ENCODE results near the gene CTSK.
"Not testable (repeated sequence)": the region's sequence is repeated elsewhere in the genome, so short reads cannot be mapped to it uniquely, and the experiment has no call there.

The CTSK gene

DNA sequence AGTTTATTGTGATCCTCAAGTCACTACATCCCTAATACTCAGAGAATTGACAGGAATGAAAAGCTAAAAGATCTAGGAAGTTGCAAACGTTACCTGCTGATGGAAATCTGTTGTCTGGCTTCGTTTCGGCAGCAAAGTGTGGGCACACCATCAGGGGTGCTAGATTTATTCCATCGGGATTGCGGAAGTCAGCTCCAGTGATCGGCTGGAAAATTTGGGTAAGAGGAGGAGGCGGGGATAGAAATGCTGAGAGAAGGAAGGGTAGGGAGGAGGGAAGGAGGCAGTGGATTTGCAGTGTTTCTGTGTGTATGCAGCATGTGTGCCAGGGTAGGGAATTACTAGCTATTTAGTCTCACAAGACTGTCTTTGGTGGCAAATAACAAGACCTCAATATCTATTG lies at the start of gene CTSK:
Gene CTSK, minus strand, starts transcription at position 140 of the 400 bp plus-strand sequence. CDS start 1,455 bp downstream, outside the sequence.
- no peak for DNase-seq
- in situ Hi-C loops (cut with MboI; ENCODE audit: low pct_unique_long_range_greater_than_20kb, low sequenced_read_pairs) = no loop called here

DNA sequence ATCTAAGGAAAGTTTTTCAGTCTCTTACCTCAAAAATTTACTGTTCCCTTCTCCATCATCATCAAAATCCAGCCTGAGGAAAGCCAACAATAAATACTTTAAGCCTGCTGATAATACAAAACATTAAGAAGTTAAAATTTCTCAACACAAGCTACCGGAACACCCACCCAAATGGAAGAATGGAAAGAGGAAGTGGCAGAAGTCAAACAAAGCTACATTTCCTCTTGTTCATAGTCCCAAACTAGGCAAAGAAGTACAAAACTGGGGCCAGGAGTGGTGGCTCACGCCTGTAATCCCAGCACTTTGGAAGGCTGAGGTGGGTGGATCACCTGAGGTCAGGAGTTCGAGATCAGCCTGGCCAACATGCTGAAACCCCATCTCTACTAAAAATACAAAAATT lies 44.7 kb upstream of the CTSK start:
- peak; percentile 61 for DNase-seq
- in situ Hi-C loops (cut with MboI; ENCODE audit: low pct_unique_long_range_greater_than_20kb, low sequenced_read_pairs) = not testable (repeated sequence)

DNA sequence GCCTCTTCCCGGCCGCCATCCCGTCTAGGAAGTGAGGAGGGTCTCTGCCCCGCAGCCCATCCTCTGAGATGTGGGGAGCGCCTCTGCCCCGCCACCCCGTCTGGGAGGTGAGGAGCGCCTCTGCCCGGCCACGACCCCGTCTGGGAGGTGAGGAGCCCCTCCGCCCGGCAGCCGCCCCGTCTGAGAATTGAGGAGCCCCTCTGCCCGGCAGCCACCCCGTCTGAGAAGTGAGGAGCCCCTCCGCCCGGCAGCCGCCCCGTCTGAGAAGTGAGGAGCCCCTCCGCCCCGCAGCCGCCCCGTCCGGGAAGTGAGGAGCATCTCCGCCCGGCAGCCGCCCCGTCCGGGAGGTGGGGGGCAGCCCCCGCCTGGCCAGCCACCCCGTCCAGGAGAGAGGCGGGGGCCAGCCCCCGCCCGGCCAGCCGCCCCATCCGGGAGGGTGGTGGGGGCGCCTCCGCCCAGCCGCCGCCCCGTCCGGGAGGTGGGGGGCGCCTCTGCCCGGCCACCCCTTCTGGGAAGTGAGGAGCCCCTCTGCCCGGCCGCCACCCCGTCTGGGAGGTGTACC lies 42.8 kb upstream of the CTSK start:
- DNase-seq; in situ Hi-C loops (cut with MboI; ENCODE audit: low pct_unique_long_range_greater_than_20kb, low sequenced_read_pairs): not testable (repeated sequence)

DNA sequence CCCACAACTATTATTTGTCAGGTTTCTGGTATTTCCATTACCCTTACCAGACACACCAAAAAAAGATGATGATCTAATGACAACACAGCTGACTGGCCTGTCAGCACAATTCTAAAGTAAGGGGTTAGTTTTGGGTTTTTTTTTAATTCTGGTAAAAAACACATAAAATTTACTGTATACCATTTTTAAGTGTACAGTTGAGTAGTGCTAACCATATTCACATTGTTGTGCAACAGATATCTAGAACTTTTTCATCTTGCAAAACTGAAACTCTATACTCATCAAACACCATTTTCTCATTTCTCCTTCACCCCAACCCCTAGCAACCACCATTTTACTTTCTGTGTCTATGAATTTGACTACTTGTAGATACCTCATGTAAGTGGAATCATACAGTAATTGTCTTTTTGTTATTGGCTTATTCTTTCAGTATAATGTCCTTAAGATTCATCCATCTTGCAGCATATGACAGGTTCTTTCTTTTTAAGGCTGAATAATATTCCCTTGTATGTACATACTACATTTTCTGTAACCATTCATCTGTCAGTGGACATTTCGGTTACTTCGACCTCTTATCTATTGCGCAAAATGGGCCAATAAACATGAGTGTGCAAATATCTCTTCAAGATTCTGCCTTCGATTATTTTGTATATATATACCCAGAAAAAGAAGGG lies 38.5 kb upstream of the CTSK start:
- no peak for DNase-seq
- in situ Hi-C loops (cut with MboI; ENCODE audit: low pct_unique_long_range_greater_than_20kb, low sequenced_read_pairs) = no loop called here

DNA sequence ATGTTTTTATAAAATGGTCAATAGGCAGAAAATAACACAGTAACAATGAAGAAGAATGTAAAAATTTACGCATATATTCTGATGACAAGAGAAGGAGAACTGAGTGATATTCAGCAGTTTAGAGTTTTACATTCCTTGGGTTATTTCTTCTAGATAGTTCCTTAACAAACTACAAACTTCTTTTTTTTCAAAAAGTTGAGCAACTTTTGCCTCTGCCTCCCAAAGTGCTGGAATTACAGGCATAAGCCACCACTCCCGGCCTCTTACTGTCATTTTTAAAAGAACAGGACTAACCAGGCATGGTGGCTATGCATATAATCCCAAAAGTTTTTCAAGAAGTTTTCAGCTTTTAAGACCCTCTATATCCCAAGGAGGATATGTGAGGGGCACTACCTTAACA lies 35.4 kb upstream of the CTSK start:
- no peak for DNase-seq
- in situ Hi-C loops (cut with MboI; ENCODE audit: low pct_unique_long_range_greater_than_20kb, low sequenced_read_pairs) = no loop called here

GRCh38 chr1:150842964-150843363 lies 34.9 kb upstream of the CTSK start:
- in situ Hi-C loops (cut with MboI; ENCODE audit: low pct_unique_long_range_greater_than_20kb, low sequenced_read_pairs) = no loop called here
- DNase-seq = no peak

DNA sequence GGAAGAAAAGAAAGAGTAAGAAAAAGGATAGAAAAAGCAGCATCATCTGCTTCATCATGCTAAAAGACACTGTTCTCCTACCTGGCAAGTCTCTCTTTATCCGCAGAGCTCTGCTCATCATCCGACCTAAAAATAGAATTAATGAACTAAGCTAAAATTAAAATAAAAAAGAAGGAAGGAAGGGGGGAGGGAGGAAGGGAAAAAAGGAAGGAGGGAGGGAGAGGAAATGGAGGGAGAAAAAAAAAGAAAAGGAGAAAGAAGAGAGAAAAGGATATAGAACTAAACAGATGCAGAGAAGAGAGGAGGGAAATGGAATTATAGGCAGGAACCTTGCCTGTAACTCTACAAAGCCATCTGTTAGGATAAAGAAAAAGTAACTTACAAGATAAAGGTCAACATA lies 34.3 kb upstream of the CTSK start:
- in situ Hi-C loops (cut with MboI; ENCODE audit: low pct_unique_long_range_greater_than_20kb, low sequenced_read_pairs) = no loop called here
- peak; percentile 6 for DNase-seq

GRCh38 chr1:150841626-150842025 lies 33.6 kb upstream of the CTSK start:
- in situ Hi-C loops (cut with MboI; ENCODE audit: low pct_unique_long_range_greater_than_20kb, low sequenced_read_pairs) = no loop called here
- no peak for DNase-seq

DNA sequence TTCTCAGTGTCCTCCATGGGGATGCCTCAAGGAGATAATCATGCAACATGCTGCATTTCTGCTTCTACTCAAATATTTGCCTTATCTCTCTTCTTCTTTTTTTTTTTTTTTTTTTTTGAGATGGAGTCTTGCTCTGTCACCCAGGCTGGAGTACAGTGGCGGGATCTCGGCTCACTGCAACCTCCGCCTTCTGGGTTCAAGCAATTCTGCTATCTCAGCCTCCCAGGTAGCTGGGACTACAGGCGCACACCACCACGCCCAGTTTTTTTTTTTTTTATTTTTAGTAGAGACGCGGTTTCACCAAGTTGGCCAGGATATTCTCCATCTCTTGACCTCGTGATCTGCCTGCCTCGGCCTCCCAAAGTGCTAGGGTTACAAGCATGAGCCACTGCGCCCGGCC lies 32.8 kb upstream of the CTSK start:
- DNase-seq; in situ Hi-C loops (cut with MboI; ENCODE audit: low pct_unique_long_range_greater_than_20kb, low sequenced_read_pairs): not testable (repeated sequence)

GRCh38 chr1:150836129-150836773 lies 28.2 kb upstream of the CTSK start:
- no peak for DNase-seq
- in situ Hi-C loops (cut with MboI; ENCODE audit: low pct_unique_long_range_greater_than_20kb, low sequenced_read_pairs) = no loop called here

- in situ Hi-C loops (cut with MboI; ENCODE audit: low pct_unique_long_range_greater_than_20kb, low sequenced_read_pairs); DNase-seq: not testable (repeated sequence)
Measured at GRCh38 chr1:150833961-150834360, 25.9 kb upstream of the CTSK start.

- in situ Hi-C loops (cut with MboI; ENCODE audit: low pct_unique_long_range_greater_than_20kb, low sequenced_read_pairs) = no loop called here
- no peak for DNase-seq
Measured at GRCh38 chr1:150832597-150832996, 24.5 kb upstream of the CTSK start.

GRCh38 chr1:150829751-150830150 lies 21.7 kb upstream of the CTSK start:
- no peak for DNase-seq
- in situ Hi-C loops (cut with MboI; ENCODE audit: low pct_unique_long_range_greater_than_20kb, low sequenced_read_pairs) = no loop called here

- DNase-seq = no peak
- in situ Hi-C loops (cut with MboI; ENCODE audit: low pct_unique_long_range_greater_than_20kb, low sequenced_read_pairs) = no loop called here
Measured at GRCh38 chr1:150826299-150826698, 18.2 kb upstream of the CTSK start.

- DNase-seq = no peak
- in situ Hi-C loops (cut with MboI; ENCODE audit: low pct_unique_long_range_greater_than_20kb, low sequenced_read_pairs) = no loop called here
Measured at GRCh38 chr1:150820730-150821512, 12.9 kb upstream of the CTSK start.

- in situ Hi-C loops (cut with MboI; ENCODE audit: low pct_unique_long_range_greater_than_20kb, low sequenced_read_pairs) = no loop called here
Measured at GRCh38 chr1:150815871-150816270, 7.8 kb upstream of the CTSK start.

DNA sequence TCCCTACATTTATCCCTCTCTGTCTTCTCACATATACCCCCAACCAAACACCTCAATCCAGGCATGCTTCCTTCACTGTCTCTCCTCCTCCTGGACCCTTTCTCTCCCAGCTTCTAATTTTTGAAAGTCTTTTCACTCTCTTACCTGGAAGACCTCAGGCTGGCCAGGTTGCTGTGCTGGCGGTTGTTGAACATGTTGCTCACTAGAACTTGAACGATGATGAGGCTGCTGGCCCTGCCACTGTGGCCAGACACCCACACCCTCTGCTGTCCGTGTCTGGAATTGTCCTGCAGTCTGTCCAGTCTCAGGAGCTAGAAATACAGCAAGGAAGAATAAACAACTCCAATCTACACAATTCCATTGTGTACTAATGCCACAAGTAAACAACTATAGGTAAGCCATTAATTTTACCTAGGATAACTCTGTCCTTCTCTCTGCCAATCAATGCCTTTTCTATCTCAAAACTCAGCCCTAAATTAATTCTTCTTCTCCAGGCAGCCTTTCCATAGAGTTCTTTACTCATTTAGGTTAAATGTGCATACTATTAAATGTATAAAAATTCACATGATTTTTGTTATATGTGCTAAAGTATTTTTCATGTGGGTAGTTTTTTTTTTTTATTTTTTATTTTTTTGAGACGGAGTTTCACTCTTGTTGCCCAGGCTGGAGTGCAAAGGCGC lies 5.1 kb upstream of the CTSK start:
- in situ Hi-C loops (cut with MboI; ENCODE audit: low pct_unique_long_range_greater_than_20kb, low sequenced_read_pairs) = no loop called here
- DNase-seq = peak; percentile 69

More at GRCh38 chr1:150815871-150816270, 7.8 kb upstream of the CTSK start:
- no peak for DNase-seq

GRCh38 chr1:150810958-150811659 lies 3.0 kb upstream of the CTSK start:
- in situ Hi-C loops (cut with MboI; ENCODE audit: low pct_unique_long_range_greater_than_20kb, low sequenced_read_pairs) = no loop called here
- no peak for DNase-seq

- DNase-seq = no peak
Measured at GRCh38 chr1:150809651-150810050, 1.6 kb upstream of the CTSK start.

More at GRCh38 chr1:150809651-150810050, 1.6 kb upstream of the CTSK start:
- in situ Hi-C loops (cut with MboI; ENCODE audit: low pct_unique_long_range_greater_than_20kb, low sequenced_read_pairs) = no loop called here

Data from KBM-7 (cell line).